Colonic mucosa (tissue), 4 donors: ENCODE measurements around the gene MEGF6. TPM values are rescaled to one million over a fixed set of nuclear protein-coding genes. Genes with fewer than 3 reads are reported as not detected.

ENCODE experiments used
- DNase-seq: peaks from one replicate; pipeline ENCODE4 v3.0.0-alpha.2; 2020
- H3K27ac ChIP-seq: fragments of 200-600 bp; one replicate; pipeline ENCODE4 v1.8.0; 2021
- H3K27me3 ChIP-seq: fragments of 200-600 bp; one replicate; pipeline ENCODE4 v1.8.0; 2021
- H3K36me3 ChIP-seq: fragments of 200-600 bp; one replicate; pipeline ENCODE4 v1.8.0; 2021
- H3K4me1 ChIP-seq: fragments of 200-600 bp; one replicate; pipeline ENCODE4 v1.8.0; 2021; ENCODE audit warnings: mild to moderate bottlenecking
- H3K4me3 ChIP-seq: fragments of 200-600 bp; one replicate; pipeline ENCODE4 v1.8.0; 2021
- H3K9ac ChIP-seq, 2 donors: one replicate each; pipeline ENCODE4 v1.7.0; 2013; ENCODE audit warnings: control low read depth in 2 of 2, low read depth in 2 of 2, low read length in 2 of 2
- H3K9me3 ChIP-seq: fragments of 200-600 bp; one replicate; pipeline ENCODE4 v1.8.0; 2021
- CTCF ChIP-seq: fragments of 200-600 bp; IDR thresholded peaks from one replicate; pipeline ENCODE4 v1.8.0; 2022; ENCODE audit warnings: antibody characterized with exemption, mild to moderate bottlenecking
- intact Hi-C: fragments of 100-400 bp; cut with DNase I; formaldehyde crosslinking; loops from one replicate; pipeline ENCODE4 v1.14.1; 2022
- total RNA-seq, 2 donors: library from RNA; stranded (reverse); fragmentation: NEBNext Ultra II Directional in 1 of 2; extraction: Animal tissue kit (Norgen Biotek cat#: 25700) in 1 of 2; gene quantifications; one replicate each; pipeline ENCODE4 v1.2.1, GENCODE V29; 2021
- donor health status: healthy.
- donor health status: DM: no; HTN: no; CAD: no.
- donor health status: DM: no; HTN: no; CAD: no.

Gene MEGF6
- total RNA-seq, 2 donors from 2014 or later: 5.2 to 6.4 TPM

- TF ChIP-seq CTCF: no peak
- intact Hi-C loops: no loop called here
- Histone ChIP-seq H3K4me3 (no peak overlapping the region), H3K36me3 (peaks cover 4% of the 10 kb centered on the region), H3K27ac (no peak overlapping the region), H3K9ac (no peak overlapping the region), H3K4me1 (no peaks in the 10 kb centered on the region), H3K27me3 (no peaks in the 10 kb centered on the region), H3K9me3 (no peaks in the 10 kb centered on the region)
- no peak for DNase-seq
These were observed 21.5 kb upstream of the MEGF6 start for GRCh38 chr1:3632716-3633343.

GRCh38 chr1:3632298-3632697 lies 21.0 kb upstream of the MEGF6 start:
- no peak overlapping the region for H3K4me3 ChIP-seq
- TF ChIP-seq CTCF: no peak
- no peak overlapping the region for H3K27ac ChIP-seq
- H3K4me1 ChIP-seq: no peaks in the 10 kb centered on the region
- DNase-seq: no peak
- peaks cover 4% of the 10 kb centered on the region for H3K36me3 ChIP-seq
- H3K9me3 ChIP-seq: no peaks in the 10 kb centered on the region
- H3K9ac ChIP-seq: no peak overlapping the region
- intact Hi-C loops: no loop called here
- no peaks in the 10 kb centered on the region for H3K27me3 ChIP-seq

- TF ChIP-seq CTCF: no peak
- peaks cover 4% of the 10 kb centered on the region for H3K36me3 ChIP-seq
- H3K4me1 ChIP-seq: no peaks in the 10 kb centered on the region
- H3K27ac ChIP-seq: no peak overlapping the region
- no peak for DNase-seq
- H3K4me3 ChIP-seq: no peak overlapping the region
- H3K27me3 ChIP-seq: no peaks in the 10 kb centered on the region
- intact Hi-C loops: no loop called here
- no peak overlapping the region for H3K9ac ChIP-seq
- no peaks in the 10 kb centered on the region for H3K9me3 ChIP-seq
These were observed 20.3 kb upstream of the MEGF6 start for GRCh38 chr1:3631320-3632260.

GRCh38 chr1:3630914-3631313 lies 19.6 kb upstream of the MEGF6 start:
- H3K27me3 ChIP-seq: no peaks in the 10 kb centered on the region
- no peaks in the 10 kb centered on the region for H3K9me3 ChIP-seq
- H3K9ac ChIP-seq: no peak overlapping the region
- no peak for DNase-seq
- no peak overlapping the region for H3K27ac ChIP-seq
- no peak for TF ChIP-seq CTCF
- no peak overlapping the region for H3K4me3 ChIP-seq
- intact Hi-C loops: no loop called here
- H3K36me3 ChIP-seq: peaks cover 4% of the 10 kb centered on the region
- H3K4me1 ChIP-seq: peaks cover 2% of the 10 kb centered on the region

GRCh38 chr1:3630161-3630611 lies 18.9 kb upstream of the MEGF6 start:
- H3K4me1 ChIP-seq: peaks cover 5% of the 10 kb centered on the region
- H3K36me3 ChIP-seq: peaks cover under 1% of the 10 kb centered on the region
- H3K9ac ChIP-seq: no peak overlapping the region
- intact Hi-C loops: no loop called here
- no peak overlapping the region for H3K4me3 ChIP-seq
- TF ChIP-seq CTCF: no peak
- H3K27ac ChIP-seq: no peak overlapping the region
- H3K27me3 ChIP-seq: no peaks in the 10 kb centered on the region
- no peaks in the 10 kb centered on the region for H3K9me3 ChIP-seq
- no peak for DNase-seq
